Dedifferentiated amniotic fluid mesenchymal stem cell (primary cell): Measurements from ENCODE around the gene KRT27.

Source experiments
- DNase-seq: peaks from one replicate; pipeline ENCODE4 v3.0.0-alpha.2; 2016; ENCODE audit errors: extremely low spot score

Gene KRT27

GRCh38 chr17:40809721-40810421, 27.5 kb upstream of the KRT27 start:
- DNase-seq = no peak

- no peak for DNase-seq
Measured at GRCh38 chr17:40806131-40806530, 23.8 kb upstream of the KRT27 start.

GRCh38 chr17:40803617-40804082, 21.3 kb upstream of the KRT27 start:
- DNase-seq = peak; percentile 72

GRCh38 chr17:40801157-40801556, 18.8 kb upstream of the KRT27 start:
- no peak for DNase-seq

- DNase-seq = no peak
Measured at GRCh38 chr17:40800381-40800780, 18.0 kb upstream of the KRT27 start.

- no peak for DNase-seq
Measured at GRCh38 chr17:40799859-40800258, 17.5 kb upstream of the KRT27 start, which contains the start of gene KRT28. TSS of gene KRT28 (minus strand) at chr17:40799959. CDS start at chr17:40799893, 66 bp downstream.

- DNase-seq = no peak
Measured at GRCh38 chr17:40796846-40797245, 14.5 kb upstream of the KRT27 start.

- no peak for DNase-seq
Measured at GRCh38 chr17:40795019-40795667, 12.8 kb upstream of the KRT27 start.

- no peak for DNase-seq
Measured at GRCh38 chr17:40794466-40794865, 12.1 kb upstream of the KRT27 start.

- no peak for DNase-seq
Measured at GRCh38 chr17:40793832-40794231, 11.5 kb upstream of the KRT27 start.

- DNase-seq = peak; percentile 68
Measured at GRCh38 chr17:40791787-40792436, 9.6 kb upstream of the KRT27 start.

- peak; percentile 21 for DNase-seq
Measured at GRCh38 chr17:40791111-40791510, 8.8 kb upstream of the KRT27 start.

GRCh38 chr17:40779181-40779909, 3.0 kb downstream of the KRT27 start:
- DNase-seq = no peak

- DNase-seq = no peak
Measured at GRCh38 chr17:40778461-40778860, 3.9 kb downstream of the KRT27 start.

- no peak for DNase-seq
Measured at GRCh38 chr17:40777971-40778370, 4.4 kb downstream of the KRT27 start.

GRCh38 chr17:40777459-40777858, 4.9 kb downstream of the KRT27 start:
- DNase-seq = no peak

- no peak for DNase-seq
Measured at GRCh38 chr17:40775945-40776344, 6.4 kb downstream of the KRT27 start.

- DNase-seq = no peak
Measured at GRCh38 chr17:40772101-40772500, 10.2 kb downstream of the KRT27 start, which contains the start of gene KRT26. TSS of gene KRT26 (minus strand) at chr17:40772201. CDS start at chr17:40772113, 88 bp downstream.

GRCh38 chr17:40765657-40766056, 16.7 kb downstream of the KRT27 start:
- no peak for DNase-seq

- DNase-seq = no peak
Measured at GRCh38 chr17:40763752-40764151, 18.6 kb downstream of the KRT27 start.

GRCh38 chr17:40760105-40761016, 22.0 kb downstream of the KRT27 start:
- no peak for DNase-seq
